ENCODE measurements around the gene UBE3C. TPM values are rescaled to one million over a fixed set of nuclear protein-coding genes. Genes with fewer than 3 reads are reported as not detected.

Gene UBE3C
- total and polyA plus RNA-seq, 9 of the 15 experiments (the other 6 are each of a cell fraction or from before 2014, with no cell fraction given) = 9.6 to 91.7 (median 75.4) TPM

DNA sequence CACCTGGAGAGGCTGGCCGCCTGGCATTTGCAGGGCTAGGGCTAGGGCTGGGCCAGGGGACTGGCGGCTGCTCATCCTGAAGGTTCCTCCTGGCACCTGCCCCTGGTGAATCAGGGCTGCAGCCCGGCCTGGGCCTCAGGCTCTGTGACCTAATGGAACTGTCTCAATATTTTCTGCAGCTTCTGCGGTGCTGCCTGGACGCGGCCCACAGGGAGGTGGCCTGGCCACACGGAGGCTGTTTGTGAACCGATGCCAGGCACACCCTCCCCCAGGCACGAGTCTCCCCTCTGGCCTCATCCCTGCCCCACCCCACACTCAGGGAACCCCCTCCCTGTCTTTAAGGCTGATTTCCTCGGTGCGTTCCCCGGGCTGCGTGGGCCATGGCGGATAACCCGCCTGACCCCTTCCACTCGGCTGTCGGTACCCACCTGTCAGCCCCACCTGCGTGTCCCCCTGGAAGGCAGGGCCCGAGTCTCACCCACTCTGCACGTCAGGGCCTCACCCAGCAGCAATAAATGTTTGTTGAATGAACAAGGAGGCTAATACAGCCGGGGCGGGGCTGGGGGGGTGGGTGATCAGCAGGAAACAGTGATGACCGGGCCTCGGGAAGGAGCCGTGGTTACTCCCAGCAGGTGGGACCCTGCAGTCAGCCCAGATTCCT lies 143.5 kb downstream of the UBE3C start:
- ChIA-PET CTCF (ENCODE audit: low intra/inter-chr PET ratio) (no interaction called here), POLR2A (interaction anchor here (0.7 kb wide), 1 partner anchor 63 kb away, joined by 5 read pairs; no protein-coding TSS in a partner anchor)
- peak overlapping the region in 1 of 2 experiments; percentile 46; a peak in 1 of 4 replicates for H3K9ac ChIP-seq (ENCODE audit: insufficient read depth in 1 of 2, low read depth in 2 of 2, low read length in 2 of 2)
- in situ Hi-C loops (cut with MboI) = no loop called here
- whole genome bisulfite sequencing (ENCODE audit: insufficient coverage, low coverage, missing lambda C conversion rate) = 17% methylated on average over 25 of the region's 25 CpGs
- peaks cover 33 to 75% of the 10 kb centered on the region in 2 experiments for H3K27me3 ChIP-seq (ENCODE audit: control insufficient read depth in 2 of 2, insufficient read depth in 2 of 2, low read length in 2 of 2)
- H2AFZ ChIP-seq (ENCODE audit: low read depth, low read length) = no peak overlapping the region
- no peak overlapping the region for H3K4me3 ChIP-seq
- H4K20me1 ChIP-seq (replicated peaks; ENCODE audit: control insufficient read depth, insufficient read depth, low read length) = peaks cover 7% of the 10 kb centered on the region; the same call in 1 of the 2 replicates
- BruUV-seq (replicated peaks) = no TSS peak
- DNase-seq (ENCODE audit: extremely low read depth in 1 of 4, low spot score in 3 of 4) = peak in 1 of 4 experiments; percentile 39
- H3K4me1 ChIP-seq (replicated peaks in 1 of 2; ENCODE audit: control insufficient read depth in 2 of 2, insufficient read depth in 2 of 2, low read length in 2 of 2) = peaks cover 0 to 41% of the 10 kb centered on the region in 2 experiments; a peak in 3 of 5 replicates
- H3K9me1 ChIP-seq (ENCODE audit: control insufficient read depth, insufficient read depth, low read length) = no peaks in the 10 kb centered on the region
- no peaks in the 10 kb centered on the region for H3K79me2 ChIP-seq (ENCODE audit: control insufficient read depth, insufficient read depth, low read length)
- FAIRE-seq = no peak
- H3K9me3 ChIP-seq (replicated peaks; ENCODE audit: control insufficient read depth, insufficient read depth, low read depth, low read length) = no peaks in the 10 kb centered on the region
- H3K27ac ChIP-seq (ENCODE audit: extremely low read depth, low read depth, low read length) = no peak overlapping the region
- H3K4me2 ChIP-seq (ENCODE audit: insufficient read depth, low read length) = no peak overlapping the region
- ATAC-seq = no peak
- intact Hi-C loops (cut with micrococcal nuclease) = no loop called here
- TF ChIP-seq, protein P1, sequence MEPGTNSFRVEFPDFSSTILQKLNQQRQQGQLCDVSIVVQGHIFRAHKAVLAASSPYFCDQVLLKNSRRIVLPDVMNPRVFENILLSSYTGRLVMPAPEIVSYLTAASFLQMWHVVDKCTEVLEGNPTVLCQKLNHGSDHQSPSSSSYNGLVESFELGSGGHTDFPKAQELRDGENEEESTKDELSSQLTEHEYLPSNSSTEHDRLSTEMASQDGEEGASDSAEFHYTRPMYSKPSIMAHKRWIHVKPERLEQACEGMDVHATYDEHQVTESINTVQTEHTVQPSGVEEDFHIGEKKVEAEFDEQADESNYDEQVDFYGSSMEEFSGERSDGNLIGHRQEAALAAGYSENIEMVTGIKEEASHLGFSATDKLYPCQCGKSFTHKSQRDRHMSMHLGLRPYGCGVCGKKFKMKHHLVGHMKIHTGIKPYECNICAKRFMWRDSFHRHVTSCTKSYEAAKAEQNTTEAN (CRISPR knock-in tag; IDR thresholded peaks at IDR 0.05) = no peak
- TF ChIP-seq EWSR1 (IDR thresholded peaks at IDR 0.05; ENCODE audit: borderline replicate concordance, low read depth, partially characterized antibody) (no peak), SNIP1 (IDR thresholded peaks at IDR 0.05; ENCODE audit: low read depth) (no peak), TCF7L2 (IDR thresholded peaks at IDR 0.05; ENCODE audit: low read depth, low read length) (no peak), ARHGAP35 (IDR thresholded peaks at IDR 0.05; ENCODE audit: partially characterized antibody) (no peak), JUND (IDR thresholded peaks at IDR 0.05; ENCODE audit: borderline replicate concordance, low read depth, low read length) (no peak), JUND (tag; IDR thresholded peaks at IDR 0.05; ENCODE audit: borderline replicate concordance, low read depth, low read length) (no peak), SMAD4 (CRISPR knock-in tag; conservative IDR thresholded peaks at IDR 0.05) (no peak), DPF2 (IDR thresholded peaks at IDR 0.05) (no peak), CHD1 (IDR thresholded peaks at IDR 0.05; ENCODE audit: low read length) (no peak), DACH1 (IDR thresholded peaks at IDR 0.05; ENCODE audit: partially characterized antibody) (no peak), RUNX1 (IDR thresholded peaks at IDR 0.05; ENCODE audit: low read depth) (no peak), POLR2G (IDR thresholded peaks at IDR 0.05; ENCODE audit: low read depth, low read length) (no peak), HDGF (IDR thresholded peaks at IDR 0.05) (no peak), HNRNPLL (IDR thresholded peaks at IDR 0.05; ENCODE audit: low read depth, low read length, poor library complexity, severe bottlenecking) (no peak), HMG20B (CRISPR knock-in tag; IDR thresholded peaks at IDR 0.05) (no peak), ZBTB1 (CRISPR knock-in tag; IDR thresholded peaks at IDR 0.05; ENCODE audit: borderline replicate concordance, low read depth) (no peak), ZSCAN29 (IDR thresholded peaks at IDR 0.05) (no peak)
- TF ChIP-seq, protein P2, sequence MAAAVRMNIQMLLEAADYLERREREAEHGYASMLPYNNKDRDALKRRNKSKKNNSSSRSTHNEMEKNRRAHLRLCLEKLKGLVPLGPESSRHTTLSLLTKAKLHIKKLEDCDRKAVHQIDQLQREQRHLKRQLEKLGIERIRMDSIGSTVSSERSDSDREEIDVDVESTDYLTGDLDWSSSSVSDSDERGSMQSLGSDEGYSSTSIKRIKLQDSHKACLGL (CRISPR knock-in tag; IDR thresholded peaks at IDR 0.05; ENCODE audit: borderline replicate concordance, poor library complexity, severe bottlenecking) = no peak
- TF ChIP-seq, protein P3, sequence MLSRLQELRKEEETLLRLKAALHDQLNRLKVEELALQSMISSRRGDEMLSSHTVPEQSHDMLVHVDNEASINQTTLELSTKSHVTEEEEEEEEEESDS (CRISPR knock-in tag; IDR thresholded peaks at IDR 0.05) = no peak
- H3K36me3 ChIP-seq (ENCODE audit: control insufficient read depth, insufficient read depth, low read length) = no peaks in the 10 kb centered on the region

Data from K562 (cell line).